ENCODE results near the gene SCN8A. TPM values are rescaled to one million over a fixed set of nuclear protein-coding genes. Genes with fewer than 3 reads are reported as not detected.
A peak's percentile ranks its signal among the peaks of the same experiment; 100 is the strongest.

SCN8A gene
- total and polyA plus RNA-seq, 2 donors (not counting 3 experiments of a cell fraction or from before 2014, with no cell fraction given): 9.4 to 20.4 TPM

GRCh38 chr12:51752234-51752889 is 161.3 kb downstream of the SCN8A start:
- dilution Hi-C loops (cut with MboI; ENCODE audit: extremely low pct_ligation_motif_present, low sequenced_read_pairs): no loop called here
- Histone ChIP-seq H3K27ac (ENCODE audit: insufficient read depth, low read depth, low read length) (no peak overlapping the region), H2AFZ (ENCODE audit: low read depth, low read length) (no peak overlapping the region), H3K9ac (replicated peaks; ENCODE audit: extremely low read depth, insufficient read depth, low read length) (no peak overlapping the region), H3K36me3 (ENCODE audit: control insufficient read depth in 2 of 2, extremely low read depth in 1 of 2, insufficient read depth in 2 of 2, low read length in 2 of 2) (peaks cover 0 to 4% of the 10 kb centered on the region in 2 experiments), H3K4me1 (ENCODE audit: control insufficient read depth, extremely low read depth, insufficient read depth, low read length) (peaks cover 27% of the 10 kb centered on the region), H3K4me2 (ENCODE audit: insufficient read depth, low read length) (no peak overlapping the region), H3K4me3 (replicated peaks in 1 of 3; ENCODE audit: insufficient read depth in 1 of 3, low read depth in 1 of 3, low read length in 3 of 3) (no peak overlapping the region), H3K79me2 (ENCODE audit: control insufficient read depth, insufficient read depth, low read length) (no peaks in the 10 kb centered on the region), H4K20me1 (replicated peaks; ENCODE audit: control insufficient read depth, extremely low read depth, insufficient read depth, low read length) (no peaks in the 10 kb centered on the region), H3K9me1 (replicated peaks; ENCODE audit: control insufficient read depth, extremely low read depth, insufficient read depth, low read length) (no peaks in the 10 kb centered on the region), H3K9me3 (replicated peaks; ENCODE audit: control insufficient read depth, insufficient read depth, low read length) (no peaks in the 10 kb centered on the region), H3K27me3 (ENCODE audit: control insufficient read depth in 2 of 2, insufficient read depth in 2 of 2, low read length in 2 of 2) (no peaks in the 10 kb centered on the region)
- intact Hi-C loops (cut with micrococcal nuclease): loop anchor here (5.0 kb wide), 1 partner anchor 160 kb away; the partner anchor contains the start of gene SCN8A
- FAIRE-seq (no peak), DNase-seq (ENCODE audit: low read depth, low spot score) (peak; percentile 93)
- CTCF ChIA-PET: interaction anchor here (0.5 kb wide), 1 partner anchor 312 kb away, joined by 3 read pairs; no protein-coding TSS in a partner anchor
- no peak for TF ChIP-seq FOS (IDR thresholded peaks at IDR 0.05; ENCODE audit: borderline replicate concordance, insufficient read depth, low read length)
- TF ChIP-seq EZH2 (IDR thresholded peaks at IDR 0.05; ENCODE audit: borderline replicate concordance, low read depth, low read length, severe bottlenecking): no peak
- no peak for TF ChIP-seq CTCF (IDR thresholded peaks at IDR 0.05; ENCODE audit: extremely low read depth in 1 of 2, insufficient read depth in 1 of 2, low read depth in 1 of 2, low read length in 2 of 2)
- no peak for TF ChIP-seq POLR2AphosphoS5 (IDR thresholded peaks at IDR 0.05; ENCODE audit: insufficient read depth, low read depth, low read length)
- TF ChIP-seq MAX (IDR thresholded peaks at IDR 0.05; ENCODE audit: insufficient read depth, insufficient read length): no peak
- no peak for TF ChIP-seq JUN (IDR thresholded peaks at IDR 0.05; ENCODE audit: borderline replicate concordance, insufficient read depth, insufficient read length, low read depth)
- TF ChIP-seq MYC (IDR thresholded peaks at IDR 0.05; ENCODE audit: low read depth, low read length): no peak
- TF ChIP-seq GATA2 (IDR thresholded peaks at IDR 0.05; ENCODE audit: insufficient read depth, insufficient read length, low read depth, low read length): no peak
- no peak for TF ChIP-seq POLR2A (IDR thresholded peaks at IDR 0.05; ENCODE audit: low read depth, low read length)
- POLR2A ChIA-PET: interaction anchor here (0.6 to 1.3 kb wide), 2 partner anchors 8 to 40 kb away, joined by 4 to 5 read pairs; no protein-coding TSS in a partner anchor
- no TSS peak for BruUV-seq (replicated peaks)

Data from endothelial cell of umbilical vein (primary cell).